Measurements from ENCODE around the gene MERTK. TPM values are rescaled to one million over a fixed set of nuclear protein-coding genes. Genes with fewer than 3 reads are reported as not detected.

MERTK gene
- total RNA-seq, 4 donors from 2014 or later, result 5.5 to 6.7 (median 5.7) TPM

- no peaks in the 10 kb centered on the region for H3K36me3 ChIP-seq
- DNase-seq (ENCODE audit: low spot score in 2 of 2), result no peak
- peaks cover 12% of the 10 kb centered on the region for H3K4me1 ChIP-seq
- H3K9me3 ChIP-seq, result no peaks in the 10 kb centered on the region
- no peaks in the 10 kb centered on the region for H3K27me3 ChIP-seq
- no peak overlapping the region for H3K4me3 ChIP-seq
- TF ChIP-seq EP300 (IDR thresholded peaks at IDR 0.05) (no peak), CTCF (IDR thresholded peaks at IDR 0.05) (no peak), POLR2A (IDR thresholded peaks at IDR 0.05) (no peak), POLR2AphosphoS5 (IDR thresholded peaks at IDR 0.05) (no peak)
- H3K27ac ChIP-seq, result no peak overlapping the region
These were observed 147.1 kb downstream of the MERTK start for GRCh38 chr2:112045446-112046014.

DNA sequence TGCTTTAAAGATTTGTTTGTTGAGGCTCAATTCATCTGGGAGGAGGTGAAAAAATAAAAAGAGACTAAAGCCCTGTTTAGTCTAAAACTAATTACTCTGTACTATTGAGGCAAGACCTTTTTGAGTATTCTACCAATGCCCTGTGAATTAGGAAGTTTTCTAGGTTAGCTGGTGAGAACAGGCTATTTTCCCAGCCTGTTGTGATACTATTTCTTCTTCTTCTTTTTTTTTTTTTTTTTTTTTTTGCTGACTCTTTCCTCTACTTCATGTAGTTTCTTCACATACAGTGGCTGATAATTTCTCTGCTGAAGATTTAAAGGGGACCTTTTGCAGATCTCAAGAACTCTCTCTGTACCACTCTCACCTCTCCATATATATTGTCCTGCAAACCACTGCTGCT is 147.8 kb downstream of the MERTK start:
- H3K27me3 ChIP-seq, result no peaks in the 10 kb centered on the region
- H3K36me3 ChIP-seq, result no peaks in the 10 kb centered on the region
- H3K9me3 ChIP-seq, result no peaks in the 10 kb centered on the region
- no peak overlapping the region for H3K27ac ChIP-seq
- no peak for DNase-seq (ENCODE audit: low spot score in 2 of 2)
- no peak overlapping the region for H3K4me3 ChIP-seq
- H3K4me1 ChIP-seq, result peaks cover 12% of the 10 kb centered on the region
- no peak for TF ChIP-seq CTCF (IDR thresholded peaks at IDR 0.05)
- no peak for TF ChIP-seq POLR2AphosphoS5 (IDR thresholded peaks at IDR 0.05)
- TF ChIP-seq EP300 (IDR thresholded peaks at IDR 0.05), result no peak
- no peak for TF ChIP-seq POLR2A (IDR thresholded peaks at IDR 0.05)

DNA sequence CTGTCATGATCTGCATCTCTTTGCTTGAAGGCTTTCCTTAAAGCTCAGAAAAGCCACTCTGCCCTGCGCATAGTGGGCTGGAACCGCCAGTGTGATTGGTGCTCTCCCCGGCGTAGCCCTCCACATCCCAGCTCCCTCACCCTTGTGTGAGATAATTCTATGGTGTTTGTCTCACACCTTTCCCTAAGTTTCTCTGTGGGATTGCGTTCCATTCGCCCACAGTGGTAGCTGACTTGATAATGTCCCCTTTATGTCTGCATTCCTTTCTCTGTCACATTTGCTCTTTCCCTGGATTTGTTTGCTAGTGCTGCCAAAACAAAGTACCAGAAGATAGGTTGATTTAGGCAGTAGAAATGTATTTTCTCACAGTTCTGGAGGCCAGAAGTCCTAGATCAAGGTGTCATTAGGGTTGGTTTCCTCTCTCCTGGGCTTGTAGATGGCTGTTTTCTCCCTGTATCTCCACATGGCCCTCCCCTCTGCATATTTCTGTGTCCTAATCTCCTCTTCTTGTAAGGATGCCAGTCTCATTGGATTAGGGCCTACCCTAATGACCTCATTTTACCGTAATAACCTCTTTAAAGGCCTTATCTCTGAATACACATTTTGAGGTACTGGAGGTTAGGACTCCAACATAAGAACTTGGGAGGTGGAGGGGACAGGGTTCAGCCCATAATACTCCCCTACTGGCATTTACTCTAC is 149.3 kb downstream of the MERTK start:
- Histone ChIP-seq H3K27me3 (no peaks in the 10 kb centered on the region), H3K9me3 (no peaks in the 10 kb centered on the region), H3K36me3 (no peaks in the 10 kb centered on the region), H3K4me1 (peaks cover 12% of the 10 kb centered on the region), H3K27ac (no peak overlapping the region), H3K4me3 (no peak overlapping the region)
- 85% methylated on average over 7 of the region's 7 CpGs for WGBS
- DNase-seq (ENCODE audit: low spot score in 2 of 2), result no peak
- TF ChIP-seq CTCF (IDR thresholded peaks at IDR 0.05), result no peak
- no peak for TF ChIP-seq POLR2A (IDR thresholded peaks at IDR 0.05)
- no peak for TF ChIP-seq EP300 (IDR thresholded peaks at IDR 0.05)
- TF ChIP-seq POLR2AphosphoS5 (IDR thresholded peaks at IDR 0.05), result no peak

DNA sequence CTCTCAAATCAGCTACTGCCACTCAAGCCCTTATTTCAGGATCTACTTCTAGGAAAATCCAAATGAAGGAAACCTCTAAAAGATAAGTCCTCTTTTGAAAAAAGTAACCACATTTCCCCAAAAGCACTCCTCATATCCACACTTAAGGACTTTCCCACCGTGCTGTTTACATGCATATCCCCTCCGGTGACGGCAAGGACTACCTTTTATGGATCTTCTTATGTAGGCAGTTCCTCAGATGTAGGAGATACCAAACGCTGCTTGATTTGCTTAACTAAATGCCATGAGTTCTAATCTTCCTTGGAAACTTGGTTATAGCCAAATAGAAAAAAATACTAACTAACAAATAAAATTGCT is 149.8 kb downstream of the MERTK start:
- 51% methylated on average over 4 of the region's 4 CpGs for WGBS
- no peak overlapping the region for H3K27ac ChIP-seq

More for the DNA sequence above, 149.8 kb downstream of the MERTK start:
- no peak for TF ChIP-seq EP300 (IDR thresholded peaks at IDR 0.05)
- TF ChIP-seq POLR2A (IDR thresholded peaks at IDR 0.05), result no peak
- TF ChIP-seq CTCF (IDR thresholded peaks at IDR 0.05), result no peak
- no peak for TF ChIP-seq POLR2AphosphoS5 (IDR thresholded peaks at IDR 0.05)
- Histone ChIP-seq H3K4me3 (no peak overlapping the region), H3K27me3 (no peaks in the 10 kb centered on the region), H3K4me1 (peaks cover 13% of the 10 kb centered on the region), H3K36me3 (no peaks in the 10 kb centered on the region), H3K9me3 (no peaks in the 10 kb centered on the region)
- DNase-seq (ENCODE audit: low spot score in 2 of 2), result no peak

Data from suprapubic skin (tissue), 4 donors.